Measurements from ENCODE around the gene CDT1.

- TF ChIP-seq CTCF (IDR thresholded peaks at IDR 0.05) (no peak), POLR2A (IDR thresholded peaks at IDR 0.05) (no peak), POLR2AphosphoS5 (IDR thresholded peaks at IDR 0.05) (no peak), EP300 (IDR thresholded peaks at IDR 0.05) (no peak)
Measured at GRCh38 chr16:88842806-88843205, 39.2 kb downstream of the CDT1 start.
